Vagina (tissue), 2 donors: Measurements from ENCODE around the gene SLC29A2. TPM values are rescaled to one million over a fixed set of nuclear protein-coding genes. Genes with fewer than 3 reads are reported as not detected.

ENCODE experiments used
- DNase-seq, 2 donors: peaks; one replicate each; pipeline ENCODE4 v3.0.0-alpha.2; 2017; ENCODE audit errors: extremely low spot score in 2 of 2
- H3K27ac ChIP-seq: fragments of 200-600 bp; sonication (generic); one replicate; pipeline ENCODE4 v1.5.1; 2019
- H3K27me3 ChIP-seq: fragments of 200-600 bp; sonication (generic); one replicate; pipeline ENCODE4 v1.5.1; 2019
- H3K36me3 ChIP-seq, 2 donors: fragments of 200-600 bp; sonication (generic); one replicate each; pipeline ENCODE4 v1.5.1; 2017 to 2019
- H3K4me1 ChIP-seq: fragments of 200-600 bp; sonication (generic); one replicate; pipeline ENCODE4 v1.5.1; 2019
- H3K4me3 ChIP-seq, 2 donors: fragments of 200-600 bp; sonication (generic); 1 replicate in 1 of 2; 2 replicates in 1 of 2; pipeline ENCODE4 v1.5.1; 2016 to 2019
- H3K9me3 ChIP-seq: fragments of 200-600 bp; sonication (generic); one replicate; pipeline ENCODE4 v1.5.1; 2019
- POLR2A ChIP-seq, 2 donors: fragments of 450-650 bp; IDR thresholded peaks; one replicate each; pipeline ENCODE4 v1.6.1; 2017; ENCODE audit warnings: antibody characterized with exemption in 2 of 2, mild to moderate bottlenecking in 2 of 2, moderate library complexity in 2 of 2
- POLR2AphosphoS5 ChIP-seq, 2 donors: sonication (generic); formaldehyde crosslinking; IDR thresholded peaks; one replicate each; pipeline ENCODE4 v1.9.0; 2017; ENCODE audit warnings: antibody characterized with exemption in 2 of 2, mild to moderate bottlenecking in 2 of 2, low read depth in 1 of 2; ENCODE audit not compliant: insufficient read depth in 1 of 2
- intact Hi-C: fragments of 100-400 bp; cut with DNase I; formaldehyde crosslinking; loops from one replicate; pipeline ENCODE4 v1.15.1; 2023
- total RNA-seq: library from RNA; depleted of rRNA; stranded (reverse); fragments of >200 nt; gene quantifications from one replicate; pipeline ENCODE4 v1.2.3, GENCODE V29; 2016
- TF ChIP-seq, protein P1 (sequence below), 3 experiments: fragments of 450-650 bp in 2 of 3; fragments of 200-600 bp in 1 of 3; sonication (generic) in 1 of 3; IDR thresholded peaks; one replicate each; pipeline ENCODE4 v1.5.1; 2017 to 2019; ENCODE audit warnings: antibody characterized with exemption in 3 of 3, mild to moderate bottlenecking in 2 of 3, moderate library complexity in 2 of 3

The SLC29A2 gene
- total RNA-seq, 1 donor from 2014 or later: 4.2 TPM

- H3K4me1 ChIP-seq: peaks cover 74% of the 10 kb centered on the region
Measured at GRCh38 chr11:66317322-66317722, 54.2 kb downstream of the SLC29A2 start.

DNA sequence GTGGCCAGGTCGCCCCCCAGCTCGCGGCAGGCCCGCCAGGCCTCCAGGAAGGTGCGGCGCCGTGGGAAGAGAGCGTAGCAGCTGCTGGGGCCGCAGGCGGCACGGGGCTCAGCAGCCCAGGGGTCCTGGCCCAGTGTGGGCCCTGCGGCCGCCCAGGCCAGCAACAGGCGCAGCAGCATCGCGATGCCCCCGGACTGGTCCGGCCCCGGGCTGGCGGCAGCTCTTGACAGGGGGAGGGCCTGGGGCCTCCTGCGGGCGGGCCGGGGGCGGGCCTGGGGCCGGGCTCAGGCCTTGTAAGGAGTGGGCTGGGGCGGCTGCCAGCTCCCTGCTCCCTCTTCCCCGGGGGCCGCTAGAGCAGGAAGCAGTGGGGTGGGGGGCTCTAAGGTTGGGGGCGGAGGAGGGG is 54.7 kb downstream of the SLC29A2 start, which contains the start of gene CD248:
TSS of gene CD248 (minus strand) at position 196 of the 403 bp plus-strand sequence. CDS start at position 179, 17 bp downstream.
- DNase-seq: no peak
- H3K4me1 ChIP-seq: peaks cover 70% of the 10 kb centered on the region

More at GRCh38 chr11:66317322-66317722, 54.2 kb downstream of the SLC29A2 start:
- no peaks in the 10 kb centered on the region for H3K9me3 ChIP-seq
- TF ChIP-seq, protein P1, sequence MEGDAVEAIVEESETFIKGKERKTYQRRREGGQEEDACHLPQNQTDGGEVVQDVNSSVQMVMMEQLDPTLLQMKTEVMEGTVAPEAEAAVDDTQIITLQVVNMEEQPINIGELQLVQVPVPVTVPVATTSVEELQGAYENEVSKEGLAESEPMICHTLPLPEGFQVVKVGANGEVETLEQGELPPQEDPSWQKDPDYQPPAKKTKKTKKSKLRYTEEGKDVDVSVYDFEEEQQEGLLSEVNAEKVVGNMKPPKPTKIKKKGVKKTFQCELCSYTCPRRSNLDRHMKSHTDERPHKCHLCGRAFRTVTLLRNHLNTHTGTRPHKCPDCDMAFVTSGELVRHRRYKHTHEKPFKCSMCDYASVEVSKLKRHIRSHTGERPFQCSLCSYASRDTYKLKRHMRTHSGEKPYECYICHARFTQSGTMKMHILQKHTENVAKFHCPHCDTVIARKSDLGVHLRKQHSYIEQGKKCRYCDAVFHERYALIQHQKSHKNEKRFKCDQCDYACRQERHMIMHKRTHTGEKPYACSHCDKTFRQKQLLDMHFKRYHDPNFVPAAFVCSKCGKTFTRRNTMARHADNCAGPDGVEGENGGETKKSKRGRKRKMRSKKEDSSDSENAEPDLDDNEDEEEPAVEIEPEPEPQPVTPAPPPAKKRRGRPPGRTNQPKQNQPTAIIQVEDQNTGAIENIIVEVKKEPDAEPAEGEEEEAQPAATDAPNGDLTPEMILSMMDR (IDR thresholded peaks at IDR 0.05): no peak
- no peak for TF ChIP-seq POLR2AphosphoS5 (IDR thresholded peaks at IDR 0.05; ENCODE audit: insufficient read depth in 1 of 2, low read depth in 1 of 2)
- TF ChIP-seq POLR2A (IDR thresholded peaks at IDR 0.05): no peak
- H3K36me3 ChIP-seq: no peaks in the 10 kb centered on the region
- intact Hi-C loops: no loop called here
- peak overlapping the region; percentile 85 for H3K27ac ChIP-seq
- peak overlapping the region; percentile 58 to 68 for H3K4me3 ChIP-seq
- no peaks in the 10 kb centered on the region for H3K27me3 ChIP-seq
- no peak for DNase-seq

DNA sequence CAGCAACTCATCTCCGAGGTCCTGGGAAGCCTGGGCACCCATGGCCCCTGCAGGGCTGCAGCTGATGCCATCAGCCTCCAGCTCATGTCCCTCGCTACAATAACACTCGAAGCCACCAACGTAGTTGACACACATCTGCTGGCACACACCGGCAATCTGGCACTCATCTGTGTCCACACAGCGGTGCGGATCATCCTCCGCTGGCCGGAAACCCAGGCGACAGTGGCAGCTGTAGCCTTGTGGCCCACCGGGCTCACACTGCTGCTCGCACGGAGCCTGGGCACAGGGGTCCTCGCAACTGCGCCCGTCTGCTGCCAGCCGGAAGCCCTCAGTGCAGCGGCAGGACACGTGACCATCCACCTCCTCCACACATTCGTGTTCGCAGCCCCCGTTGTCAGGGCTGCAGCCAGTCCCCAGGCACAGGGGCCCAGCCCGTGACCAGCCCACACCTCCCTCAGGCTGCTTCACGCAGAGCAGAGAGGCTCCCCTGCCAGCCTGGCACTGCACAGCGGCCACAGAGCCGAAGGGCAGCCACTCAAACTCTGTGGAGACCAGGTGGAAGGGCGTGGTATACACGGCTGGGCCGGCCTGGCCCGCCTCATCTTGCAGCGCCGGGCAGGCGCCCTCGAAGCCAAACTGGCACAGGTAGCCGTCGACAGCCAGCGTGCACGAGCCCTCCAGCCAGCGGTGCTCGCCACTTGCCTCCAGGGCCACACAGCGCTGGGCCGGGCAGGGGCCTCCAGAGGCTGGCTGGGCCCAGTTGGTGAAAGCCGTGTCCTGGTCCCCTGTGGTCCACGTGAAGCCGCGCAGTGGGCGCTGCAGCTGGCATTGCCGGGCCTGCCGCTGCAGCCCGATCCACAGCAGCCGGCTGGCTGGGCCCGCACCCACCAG is 55.4 kb downstream of the SLC29A2 start:
- DNase-seq: no peak
- peak overlapping the region; percentile 85 for H3K27ac ChIP-seq
- H3K4me3 ChIP-seq: peak overlapping the region; percentile 58 to 68
- no peaks in the 10 kb centered on the region for H3K36me3 ChIP-seq
- H3K9me3 ChIP-seq: no peaks in the 10 kb centered on the region
- TF ChIP-seq POLR2AphosphoS5 (IDR thresholded peaks at IDR 0.05; ENCODE audit: insufficient read depth in 1 of 2, low read depth in 1 of 2) (peak in 1 of 2 donors; percentile 53), POLR2A (IDR thresholded peaks at IDR 0.05) (no peak)
- TF ChIP-seq, protein P1 (IDR thresholded peaks at IDR 0.05): no peak
- peaks cover 66% of the 10 kb centered on the region for H3K4me1 ChIP-seq
- no peaks in the 10 kb centered on the region for H3K27me3 ChIP-seq
- intact Hi-C loops: no loop called here

More for the DNA sequence above, 54.7 kb downstream of the SLC29A2 start, which contains the start of gene CD248:
- H3K27me3 ChIP-seq: no peaks in the 10 kb centered on the region
- peak in 1 of 2 donors; percentile 61 for TF ChIP-seq POLR2AphosphoS5 (IDR thresholded peaks at IDR 0.05; ENCODE audit: insufficient read depth in 1 of 2, low read depth in 1 of 2)
- TF ChIP-seq, protein P1 (IDR thresholded peaks at IDR 0.05): no peak
- peak in 1 of 2 donors; percentile 88 for TF ChIP-seq POLR2A (IDR thresholded peaks at IDR 0.05)
- intact Hi-C loops: no loop called here
- no peaks in the 10 kb centered on the region for H3K36me3 ChIP-seq
- no peaks in the 10 kb centered on the region for H3K9me3 ChIP-seq
- peak within 1 kb of the TSS; percentile 85 for H3K27ac ChIP-seq
- peak within 1 kb of the TSS; percentile 58 to 68 for H3K4me3 ChIP-seq

GRCh38 chr11:66315498-66315885 is 56.1 kb downstream of the SLC29A2 start:
- no peak for DNase-seq
- intact Hi-C loops: no loop called here

More at GRCh38 chr11:66315498-66315885, 56.1 kb downstream of the SLC29A2 start:
- Histone ChIP-seq H3K36me3 (no peaks in the 10 kb centered on the region), H3K27me3 (no peaks in the 10 kb centered on the region), H3K9me3 (no peaks in the 10 kb centered on the region), H3K27ac (peak overlapping the region; percentile 85), H3K4me1 (peaks cover 66% of the 10 kb centered on the region), H3K4me3 (peak overlapping the region; percentile 58 to 68)
- TF ChIP-seq POLR2AphosphoS5 (IDR thresholded peaks at IDR 0.05; ENCODE audit: insufficient read depth in 1 of 2, low read depth in 1 of 2) (no peak), POLR2A (IDR thresholded peaks at IDR 0.05) (no peak)
- TF ChIP-seq, protein P1 (IDR thresholded peaks at IDR 0.05): no peak
